Stimulated activated CD8-positive, alpha-beta memory T cell treated with anti-CD3 and anti-CD28 coated beads, Interleukin-2, amount 100 ng/mL, for 1 hour (primary cell): Measurements from ENCODE around the gene CCDC187.

Experiments
- DNase-seq, 2 donors: peaks; one replicate each; pipeline ENCODE4 v3.0.0-alpha.2; 2020; ENCODE audit warnings: low read depth in 2 of 2

The CCDC187 gene

DNA sequence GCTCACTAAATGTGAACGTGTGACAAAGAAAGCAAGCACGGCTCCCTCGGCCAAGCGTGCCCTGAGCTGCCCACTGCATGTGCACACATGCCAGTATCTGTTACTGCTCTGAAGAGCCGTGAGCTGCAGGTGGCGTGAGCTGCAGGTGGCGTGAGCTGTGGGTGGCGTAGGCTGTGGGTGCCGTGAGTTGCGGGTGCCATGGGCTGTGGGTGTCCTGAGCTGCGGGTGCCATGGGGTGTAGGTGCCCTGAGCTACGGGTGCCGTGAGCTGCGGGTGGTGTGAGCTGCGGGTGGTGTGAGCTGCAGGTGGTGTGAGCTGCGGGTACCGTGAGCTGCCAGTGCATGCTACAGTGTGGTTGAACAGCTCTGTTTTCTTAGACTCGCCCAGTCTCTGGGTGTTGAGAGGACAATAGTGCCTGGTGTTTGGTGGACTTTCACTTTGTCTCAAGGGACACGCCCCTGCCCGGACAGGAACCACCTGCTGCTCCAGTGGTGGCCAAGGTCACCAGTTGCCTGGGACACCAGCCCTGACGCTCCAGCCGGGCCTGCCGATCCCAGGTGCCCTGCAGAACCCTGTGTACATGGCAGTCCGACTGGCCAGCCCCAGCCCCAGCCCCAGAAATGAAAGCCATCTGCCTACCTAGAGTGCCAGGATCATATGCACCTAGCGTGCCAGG lies 6.7 kb downstream of the CCDC187 start:
- DNase-seq, result no peak

DNA sequence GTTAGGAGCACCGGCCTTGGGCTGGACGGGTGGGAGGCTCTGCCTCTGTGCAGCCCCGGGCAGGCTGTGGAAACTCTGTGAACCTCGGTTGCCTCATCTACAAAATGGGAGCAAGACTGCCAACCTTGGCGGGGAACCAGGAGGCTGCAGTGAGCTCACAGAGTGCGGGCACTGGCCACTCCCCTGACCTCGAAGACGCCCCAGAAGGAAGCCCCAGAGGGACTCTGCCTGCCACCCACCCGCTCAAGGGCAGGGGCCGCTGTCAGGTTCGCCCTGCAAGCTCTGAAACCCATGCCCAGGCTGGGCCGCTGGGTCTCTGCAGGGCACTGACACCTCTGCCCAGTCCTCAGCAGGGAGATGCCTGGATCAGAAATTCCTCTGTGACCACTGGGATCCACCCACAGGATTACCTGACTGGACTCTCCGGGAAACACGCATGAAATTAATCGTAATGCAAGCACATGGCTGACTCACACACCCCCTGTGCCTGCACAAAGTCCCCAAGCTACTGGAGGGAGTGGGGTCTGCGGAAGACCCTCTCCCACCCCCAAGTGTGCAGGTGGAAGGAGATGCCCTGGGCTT lies 7.4 kb downstream of the CCDC187 start:
- no peak for DNase-seq

DNA sequence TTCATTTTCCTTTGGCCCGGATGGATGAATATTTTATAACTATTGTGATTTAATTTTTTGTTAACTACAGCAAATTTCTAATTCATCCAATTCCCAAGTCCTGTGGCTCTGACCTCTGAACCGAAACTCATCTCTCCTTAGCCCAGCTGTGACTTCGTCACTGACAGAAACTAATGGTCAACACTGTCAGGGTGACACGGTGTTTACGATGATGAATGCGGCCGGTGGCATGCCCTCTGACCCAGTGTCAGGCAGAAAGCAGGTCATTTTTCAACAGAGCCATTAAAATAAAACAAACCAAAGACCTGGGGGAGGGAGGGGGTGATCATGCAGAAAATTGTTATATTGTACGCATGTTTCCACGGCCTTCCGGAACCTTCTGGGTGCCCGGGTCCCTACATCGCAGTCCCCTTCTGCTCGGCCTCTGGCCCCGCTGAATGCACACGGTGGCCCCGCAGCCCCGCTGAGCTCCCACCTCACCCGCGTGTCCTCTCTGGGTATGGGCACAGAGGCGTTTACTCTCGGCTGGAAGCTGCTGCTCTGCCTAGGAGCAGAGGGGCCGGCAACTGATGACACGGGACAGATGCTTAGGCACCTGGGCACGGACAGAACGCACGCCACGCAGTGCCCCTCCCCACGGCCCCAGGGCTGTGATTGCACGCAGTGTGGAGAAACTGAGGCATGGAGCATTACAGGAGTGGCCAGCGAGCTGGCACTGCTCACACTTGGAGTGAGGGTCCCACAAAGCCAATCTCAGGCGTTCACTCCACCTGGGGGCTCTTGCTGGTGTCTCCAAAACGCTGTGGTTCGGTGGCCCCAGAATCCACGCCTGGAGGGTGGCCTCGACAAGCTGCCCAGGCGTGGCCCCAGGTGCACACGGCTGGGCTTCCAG lies 8.1 kb downstream of the CCDC187 start:
- no peak for DNase-seq

DNA sequence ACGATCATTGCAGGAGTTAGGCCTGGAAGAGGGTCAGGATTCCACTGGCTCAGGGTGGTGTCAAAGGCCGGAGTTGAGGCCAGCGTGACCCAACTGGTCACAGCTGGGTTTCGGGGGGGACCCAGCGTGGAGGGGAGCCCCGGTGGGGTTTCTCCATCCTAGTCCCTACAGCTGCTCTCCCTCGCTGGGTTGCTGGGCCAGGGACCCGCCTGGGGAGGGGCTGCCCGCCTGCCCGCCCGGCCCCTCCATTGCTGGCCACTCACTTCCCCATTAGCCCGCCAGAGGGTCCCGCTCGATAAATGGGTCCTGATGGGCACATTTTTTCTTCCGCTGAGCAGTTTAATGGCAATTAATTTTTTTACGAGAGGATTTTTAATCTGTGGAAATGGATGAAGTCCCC lies 8.8 kb downstream of the CCDC187 start:
- DNase-seq, result no peak

DNA sequence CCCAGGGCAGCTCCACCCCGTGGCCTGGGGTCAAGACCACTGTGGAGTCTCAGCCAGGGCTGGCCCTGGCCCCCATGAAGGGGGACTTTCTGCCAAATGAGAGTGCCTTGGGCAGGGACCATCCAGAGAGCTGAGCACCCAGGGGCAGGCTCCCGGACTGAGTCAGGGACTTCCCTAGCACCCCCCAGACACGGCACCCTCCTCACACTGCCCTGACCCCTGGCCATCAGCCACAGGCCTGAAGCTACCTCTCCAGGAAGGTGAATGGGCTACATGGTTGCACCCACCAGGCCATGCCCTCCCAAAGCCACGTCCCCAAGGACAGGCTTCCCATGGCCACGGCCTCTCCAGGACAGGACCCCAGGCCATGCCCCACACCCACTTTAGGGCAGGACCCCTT lies 9.5 kb downstream of the CCDC187 start:
- no peak for DNase-seq

DNA sequence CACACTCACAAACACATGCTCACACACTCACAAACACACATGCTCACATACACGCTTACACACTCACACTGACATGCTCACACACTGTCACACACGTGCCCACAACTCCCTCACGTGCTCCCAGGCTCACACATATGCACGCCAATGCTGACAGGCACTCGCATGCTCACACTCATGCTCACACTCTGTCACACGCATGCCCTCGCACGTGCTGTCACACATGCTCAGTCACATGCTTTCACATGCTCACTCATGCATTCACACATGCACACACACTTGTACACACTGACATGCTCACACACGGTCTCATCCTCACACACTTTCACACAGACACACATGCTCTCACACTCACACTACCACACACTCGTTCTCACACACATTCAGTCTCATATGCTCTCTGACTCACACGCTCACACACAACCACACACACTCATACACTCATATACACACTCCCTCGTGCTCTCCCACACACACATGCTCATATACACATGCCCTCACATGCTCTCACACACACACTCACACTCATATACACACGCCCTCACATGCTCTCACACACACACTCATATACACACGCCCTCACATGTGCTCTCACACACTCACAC lies 10.3 kb downstream of the CCDC187 start:
- DNase-seq, result no peak

DNA sequence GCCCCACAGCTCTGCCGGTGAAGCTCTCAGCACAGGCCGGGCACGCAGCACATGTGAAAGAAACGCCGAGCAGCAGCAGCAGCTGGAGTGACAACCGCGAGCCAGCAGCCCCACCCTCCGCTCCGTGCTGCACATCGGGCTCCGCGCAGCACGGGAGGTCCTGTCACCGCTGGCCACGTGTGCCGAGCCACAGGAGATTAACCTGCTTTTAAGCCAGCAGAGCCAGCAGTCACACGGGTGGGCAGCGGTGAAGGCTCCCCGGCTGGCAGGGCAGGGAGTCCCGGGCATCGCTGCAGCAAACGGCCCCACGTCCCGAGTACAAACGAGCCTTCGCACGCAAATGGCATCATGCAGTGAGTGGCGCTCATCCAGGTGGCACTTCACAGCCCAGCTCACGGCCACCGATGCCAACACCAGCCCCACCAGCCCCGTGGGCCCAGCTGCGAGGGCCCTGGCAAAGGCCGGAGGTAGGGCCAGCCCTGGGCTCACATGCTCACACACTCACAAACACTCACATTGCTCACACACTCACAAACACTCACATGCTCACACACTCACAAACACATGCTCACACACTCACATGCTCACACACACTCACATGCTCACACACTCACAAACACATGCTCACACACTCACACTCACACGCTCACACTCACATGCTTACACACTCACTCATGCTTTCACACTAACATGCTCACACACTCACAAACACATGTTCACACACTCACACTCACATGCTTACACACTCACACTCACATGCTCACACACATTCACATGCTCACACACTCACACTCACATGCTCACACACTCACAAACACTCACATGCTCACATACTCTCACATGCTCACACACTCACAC lies 11.1 kb downstream of the CCDC187 start:
- no peak for DNase-seq

DNA sequence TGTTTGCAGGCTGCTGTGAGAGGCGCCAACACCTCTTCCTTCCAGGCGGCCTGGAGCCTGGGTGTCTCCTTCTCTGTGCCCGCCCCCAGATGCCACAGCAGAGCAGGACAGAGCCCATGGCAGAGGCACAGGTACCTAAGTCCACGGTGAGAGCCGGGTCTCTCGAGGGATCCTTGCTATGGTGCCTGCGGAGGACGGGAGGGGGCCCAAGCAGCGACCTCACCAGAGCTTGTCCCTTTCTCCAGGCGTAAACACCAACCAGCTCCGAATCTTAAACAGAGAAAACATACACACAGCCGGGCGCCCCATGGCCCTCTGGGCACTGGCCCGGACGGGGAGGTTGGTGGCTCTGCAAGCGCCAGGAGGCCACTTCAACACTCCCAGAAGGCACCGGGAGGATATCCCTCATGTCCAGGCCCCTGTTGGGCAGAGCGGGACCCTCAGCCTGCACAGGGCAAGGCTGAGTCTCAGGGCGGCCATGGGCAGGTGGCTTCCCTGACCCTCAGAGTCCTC lies 11.8 kb downstream of the CCDC187 start:
- no peak for DNase-seq

DNA sequence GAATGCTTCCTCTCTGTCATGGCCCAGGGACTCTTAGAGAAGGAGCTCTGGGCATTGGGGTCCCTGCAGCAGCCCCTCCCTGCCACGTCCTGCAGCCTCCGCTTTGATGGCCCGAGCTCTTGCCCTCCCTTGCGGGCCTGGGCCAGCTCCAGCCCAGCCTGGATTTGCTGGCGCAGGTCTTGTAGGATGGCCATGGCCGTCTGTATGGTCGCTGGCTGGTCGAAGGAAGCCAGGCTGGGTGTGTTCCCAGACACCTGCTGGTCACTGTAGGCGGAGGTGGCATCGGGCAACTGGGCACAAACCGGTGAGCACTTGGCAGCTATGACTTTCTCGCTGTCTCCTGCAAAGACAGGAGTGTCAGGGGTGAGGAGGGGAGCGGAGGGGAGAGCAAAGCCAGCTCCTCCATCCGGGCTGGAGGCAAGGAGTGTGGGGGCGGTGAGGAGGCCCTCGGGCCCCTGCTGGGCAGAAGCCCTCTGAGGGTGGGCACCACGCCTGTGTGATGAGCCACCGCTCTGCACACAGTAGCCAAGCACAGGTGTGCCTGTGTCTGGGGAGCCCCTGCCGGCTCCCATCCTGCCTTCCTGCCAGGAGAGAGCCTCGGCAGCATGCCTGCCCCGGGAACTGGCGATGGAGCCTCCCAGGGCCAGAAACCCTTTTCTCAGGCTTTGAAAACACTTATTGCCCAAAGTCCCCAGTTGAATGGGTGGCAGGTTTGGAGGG lies 12.4 kb downstream of the CCDC187 start:
- no peak for DNase-seq

DNA sequence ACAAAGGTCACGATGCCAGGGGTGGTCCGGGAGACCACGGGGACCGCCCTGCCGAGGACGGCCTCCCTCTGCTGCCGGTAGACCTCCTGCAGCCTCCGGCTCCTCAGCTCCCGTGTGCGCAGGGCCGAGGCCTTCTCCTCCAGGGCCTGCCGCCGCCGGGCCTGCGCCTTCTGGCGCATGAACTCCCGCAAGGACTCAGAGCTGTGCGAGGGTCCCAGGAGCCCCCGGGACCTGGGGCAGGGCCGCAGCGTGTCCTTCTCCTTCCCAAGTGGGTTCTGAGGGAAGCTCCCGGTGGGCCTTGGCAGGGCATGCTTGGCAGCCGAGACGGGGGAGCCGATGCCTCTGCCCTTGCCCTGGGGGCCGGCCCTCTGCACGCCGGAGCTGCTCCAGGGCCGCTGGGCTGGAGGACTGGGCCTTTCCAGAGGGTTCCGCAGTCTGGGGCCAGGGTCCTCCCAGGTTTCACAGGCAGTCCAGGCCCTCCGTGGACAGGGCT lies 13.3 kb downstream of the CCDC187 start:
- no peak for DNase-seq

DNA sequence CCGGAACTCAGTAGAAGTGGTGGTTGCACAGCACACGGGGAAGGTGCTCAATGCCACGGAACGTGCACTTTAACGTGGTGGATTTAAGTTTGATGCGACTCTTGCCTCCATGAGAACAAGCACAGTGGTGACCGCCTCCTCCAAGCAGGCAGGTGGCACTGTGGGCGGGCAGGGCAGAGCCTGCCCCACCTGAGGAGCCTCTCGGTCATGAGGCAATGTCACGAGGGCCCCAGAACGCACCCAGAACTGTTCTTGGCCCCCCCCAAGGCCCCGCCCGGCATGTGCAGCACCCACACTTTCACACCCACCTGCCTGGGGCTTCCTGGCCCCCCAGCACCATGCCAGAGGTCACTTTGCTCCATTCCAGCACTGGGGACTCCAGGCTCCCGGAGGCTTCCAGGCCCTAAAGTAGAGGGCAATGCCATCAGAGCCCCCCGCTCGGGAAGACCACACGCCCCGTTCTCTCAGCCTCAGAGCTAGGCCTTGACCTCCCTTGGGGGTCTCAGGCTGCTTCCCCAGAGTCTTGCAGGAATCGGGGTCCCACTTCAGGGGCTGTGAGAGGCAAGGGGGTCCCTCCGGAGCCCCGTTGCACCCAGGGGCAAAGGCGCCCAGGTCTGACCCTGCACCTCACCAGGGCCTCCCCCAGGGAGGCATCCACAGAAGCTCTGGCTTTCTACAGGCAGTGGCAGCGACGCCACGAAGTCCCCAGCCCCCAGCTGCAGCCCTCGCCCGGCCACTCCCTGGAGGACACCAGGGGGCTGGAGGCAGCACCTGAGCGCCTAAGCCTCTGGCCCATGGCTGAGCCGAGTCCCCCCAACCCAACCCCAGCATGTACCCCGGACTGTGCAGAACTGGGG lies 14.0 kb downstream of the CCDC187 start:
- DNase-seq, result no peak

DNA sequence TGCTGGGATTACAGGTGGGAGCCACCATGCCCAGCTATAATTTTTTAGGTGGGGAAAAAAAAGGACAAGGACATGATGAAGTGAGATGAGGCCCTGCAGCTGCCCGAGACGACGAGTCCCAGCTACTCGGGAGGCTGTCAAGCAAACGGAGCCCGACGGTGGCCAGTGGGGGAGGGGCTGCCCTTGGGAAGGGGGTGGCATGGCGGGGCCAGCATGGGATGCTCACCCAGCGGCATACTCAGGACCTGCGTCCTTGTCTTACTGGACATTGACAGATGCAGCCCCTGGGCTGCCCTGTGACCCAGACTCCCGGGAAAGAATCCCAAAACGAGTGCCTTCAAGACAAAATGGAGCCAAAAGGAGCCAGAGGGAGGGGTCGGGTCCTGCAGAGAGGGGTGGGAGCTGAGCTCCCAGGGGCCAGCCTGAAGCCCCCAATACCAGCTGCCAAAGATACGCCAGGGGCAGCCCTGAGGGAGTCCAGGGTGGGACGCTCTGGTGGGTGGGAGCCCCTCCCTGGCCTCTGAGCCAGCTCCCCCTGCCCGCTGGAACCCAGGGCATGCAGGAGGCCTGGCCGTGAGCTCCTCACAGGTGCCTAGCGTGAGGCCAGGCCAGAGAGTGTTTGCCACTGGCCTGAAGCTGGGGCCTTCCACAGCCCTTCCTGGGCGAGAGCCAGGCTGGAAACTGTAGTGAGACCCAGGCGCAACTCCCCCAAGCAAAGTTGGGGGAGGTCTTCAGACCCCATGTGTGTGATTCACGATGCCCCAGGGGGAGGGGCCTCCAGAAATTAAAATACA lies 15.7 kb downstream of the CCDC187 start:
- no peak for DNase-seq

DNA sequence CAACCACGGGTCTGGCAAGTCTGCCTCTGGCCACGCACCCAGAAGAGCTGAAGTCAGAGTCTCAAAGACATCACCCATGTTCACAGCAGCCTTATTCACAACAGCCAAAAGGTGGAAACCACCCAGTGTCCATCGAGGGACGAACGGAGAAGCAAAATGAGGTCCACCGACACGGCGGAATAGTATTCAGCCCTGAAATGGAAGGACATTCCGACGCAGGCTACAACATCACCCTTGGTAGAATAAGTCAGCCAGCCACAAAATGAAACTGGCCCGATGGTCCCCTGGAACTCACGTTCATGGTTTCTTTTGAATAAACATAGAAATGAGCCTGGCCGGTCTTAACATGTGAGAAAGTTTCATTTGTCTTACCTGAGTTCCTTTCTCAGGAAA lies 16.9 kb downstream of the CCDC187 start:
- DNase-seq, result no peak

DNA sequence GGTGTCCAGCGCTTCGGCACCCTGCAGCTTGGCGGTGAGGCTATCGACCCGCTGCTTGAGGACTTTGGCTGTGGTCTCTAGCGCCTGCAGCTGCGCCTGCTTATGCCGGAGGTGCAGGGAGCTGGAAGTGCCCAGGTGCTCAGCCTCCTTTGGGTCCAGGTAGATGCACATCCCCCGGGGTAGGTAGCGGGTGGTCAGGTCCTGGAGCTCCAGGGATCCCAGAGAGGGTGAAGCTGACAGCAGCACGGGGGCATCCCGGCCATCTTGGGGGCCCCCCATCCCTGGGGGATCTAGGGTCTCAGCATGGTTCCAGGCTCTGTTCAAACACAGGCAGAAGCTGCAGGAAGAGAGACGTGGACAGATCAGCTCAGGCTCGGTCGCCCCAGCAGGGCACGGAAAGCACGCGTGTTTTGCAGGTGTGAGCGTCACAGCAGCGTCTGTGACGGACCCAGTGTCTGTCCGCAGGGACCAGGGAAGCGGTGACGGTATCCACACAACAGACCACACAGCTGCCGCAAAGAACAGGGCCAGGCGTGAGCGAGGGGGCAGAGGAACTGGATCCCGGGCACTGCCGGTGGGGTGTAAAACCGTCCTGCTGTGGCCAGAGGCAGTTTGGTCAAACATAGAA lies 17.4 kb downstream of the CCDC187 start:
- no peak for DNase-seq

DNA sequence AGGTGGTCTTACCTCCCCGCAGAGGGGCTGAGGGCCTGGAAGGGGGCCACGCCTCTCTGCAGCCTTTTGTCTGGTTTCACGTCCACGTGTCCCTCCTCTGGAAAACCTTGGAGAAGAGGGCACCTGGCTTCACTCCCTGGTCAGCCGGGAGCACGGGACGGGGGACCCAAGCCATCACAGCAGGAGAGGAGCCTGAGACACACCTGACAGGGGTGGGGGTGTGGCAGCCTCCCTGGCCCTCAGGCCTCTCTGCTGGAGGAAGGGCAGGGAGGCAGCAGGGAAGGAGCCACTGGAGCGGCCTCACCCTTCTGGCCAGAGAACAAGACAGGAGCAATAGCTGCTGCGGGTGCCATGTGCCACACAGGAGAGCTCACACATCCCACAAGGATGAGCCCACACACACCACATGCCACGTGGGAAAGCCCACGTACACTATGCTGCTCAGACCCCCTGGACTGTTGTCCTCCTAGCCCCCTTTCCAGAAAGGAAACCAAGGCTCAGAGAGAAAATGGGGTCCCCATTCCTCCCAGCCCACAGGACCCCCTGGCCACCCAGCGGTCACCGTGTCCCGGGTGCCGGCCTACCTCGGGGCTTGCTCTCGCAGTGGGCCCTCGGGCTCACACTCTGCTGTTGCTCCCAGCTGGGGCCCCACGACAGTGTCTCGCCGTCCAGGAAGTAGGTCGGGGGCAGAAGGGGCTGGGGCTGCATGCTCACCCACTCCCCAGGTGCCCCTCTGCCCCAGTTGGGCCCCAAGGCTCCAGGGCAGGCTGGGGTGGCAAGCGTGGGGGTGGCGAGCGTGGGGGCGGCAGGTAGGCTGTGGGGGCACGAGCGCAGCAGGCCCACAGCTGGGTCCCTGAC lies 18.2 kb downstream of the CCDC187 start:
- DNase-seq, result no peak

DNA sequence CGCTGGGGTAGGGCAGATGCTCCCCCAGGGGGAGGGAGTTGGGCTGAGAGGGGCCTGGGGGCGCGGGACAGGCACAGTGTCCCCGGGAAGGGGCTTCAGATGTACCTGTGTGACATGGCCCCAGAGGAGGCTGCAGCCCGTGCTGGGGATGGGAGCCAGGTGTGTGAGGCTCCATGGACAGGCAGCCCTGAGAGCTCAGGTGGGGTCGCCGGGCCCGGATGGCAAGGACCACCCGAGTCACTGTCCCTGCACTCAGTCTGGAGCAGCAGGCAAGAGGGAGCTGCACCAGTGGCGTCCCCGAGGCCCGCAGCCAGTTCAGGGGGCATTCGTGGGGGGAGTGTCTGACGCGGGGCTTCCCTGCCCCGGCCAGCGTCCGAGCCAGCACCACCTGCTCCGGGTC lies 18.9 kb downstream of the CCDC187 start:
- DNase-seq, result no peak

DNA sequence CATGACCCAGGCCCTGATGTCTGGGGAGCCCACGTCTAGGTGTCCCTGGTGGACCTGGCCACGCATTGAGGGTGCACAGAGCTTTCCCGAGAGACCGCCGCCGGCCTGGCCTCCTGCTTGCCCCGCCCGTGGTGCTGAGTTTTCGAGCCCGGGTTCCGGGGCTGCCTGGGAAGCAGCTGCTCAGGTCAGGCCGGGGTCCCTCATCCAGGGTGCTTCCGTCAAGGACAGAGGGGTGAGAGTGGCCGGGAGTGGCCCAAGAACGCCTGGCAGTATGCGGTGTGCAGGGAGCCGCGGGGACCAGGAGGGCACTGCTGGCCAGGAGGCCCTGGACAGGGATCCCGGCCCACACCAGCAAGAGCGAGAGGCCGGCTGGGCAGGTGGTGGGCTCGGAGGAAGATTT lies 19.6 kb downstream of the CCDC187 start:
- no peak for DNase-seq
